SK-N-SH treated with all-trans-retinoic acid at 6 μM for 48 hours (cell line): Measurements from ENCODE around the gene RHBDF2.

ENCODE experiments used
- ATAC-seq: fragments of 200-7000 bp; cut with Tn5 transposase; 3 replicates; pipeline ENCODE4 v1.9.1; 2020; ENCODE audit warnings: mild to moderate bottlenecking, moderate library complexity
- ARNTL ChIP-seq: fragments of 450-650 bp; formaldehyde crosslinking; IDR thresholded peaks from 2 replicates; pipeline ENCODE4 v1.5.0; 2020; ENCODE audit warnings: low read depth, mild to moderate bottlenecking, moderate library complexity, borderline replicate concordance
- BACH2 ChIP-seq: fragments of 250-450 bp; sonication (Bioruptor Pico); IDR thresholded peaks from 2 replicates; pipeline ENCODE4 v1.9.0; 2021; ENCODE audit warnings: mild to moderate bottlenecking, borderline replicate concordance
- CSDC2 ChIP-seq: fragments of 250-450 bp; sonication (Bioruptor Pico); IDR thresholded peaks from 2 replicates; pipeline ENCODE4 v1.5.0; 2020; ENCODE audit warnings: mild to moderate bottlenecking, moderate library complexity
- CSRNP3 ChIP-seq: fragments of 250-450 bp; sonication (Bioruptor Pico); IDR thresholded peaks from 2 replicates; pipeline ENCODE4 v1.5.1; 2021; ENCODE audit warnings: mild to moderate bottlenecking, moderate library complexity
- ESRRG ChIP-seq: fragments of 250-450 bp; sonication (Bioruptor Pico); IDR thresholded peaks from 2 replicates; pipeline ENCODE4 v1.6.1; 2021; ENCODE audit warnings: mild to moderate bottlenecking
- ISL1 ChIP-seq: fragments of 250-450 bp; sonication (Bioruptor Pico); IDR thresholded peaks from 2 replicates; pipeline ENCODE4 v2.1.2; 2022; ENCODE audit warnings: mild to moderate bottlenecking, moderate library complexity
- OSR1 ChIP-seq: fragments of 250-450 bp; sonication (Bioruptor Pico); IDR thresholded peaks from 2 replicates; pipeline ENCODE4 v1.8.0; 2022; ENCODE audit warnings: moderate library complexity, mild to moderate bottlenecking, inconsistent platforms
- PATZ1 ChIP-seq: fragments of 250-450 bp; sonication (Bioruptor Pico); IDR thresholded peaks from 2 replicates; pipeline ENCODE4 v1.8.0; 2020; ENCODE audit warnings: mild to moderate bottlenecking, moderate library complexity, borderline replicate concordance
- POU6F1 ChIP-seq: fragments of 250-450 bp; sonication (Bioruptor Pico); IDR thresholded peaks from 2 replicates; pipeline ENCODE4 v1.8.0; 2021; ENCODE audit warnings: low read depth, mild to moderate bottlenecking, moderate library complexity, borderline replicate concordance
- RARB ChIP-seq: fragments of 250-450 bp; sonication (Bioruptor Pico); IDR thresholded peaks from 2 replicates; pipeline ENCODE4 v1.8.0; 2021; ENCODE audit warnings: mild to moderate bottlenecking, moderate library complexity
- SNAI2 ChIP-seq: fragments of 250-450 bp; sonication (Bioruptor Pico); IDR thresholded peaks from 2 replicates; pipeline ENCODE4 v1.5.0; 2020; ENCODE audit warnings: mild to moderate bottlenecking, moderate library complexity
- TCF4 ChIP-seq: fragments of 250-450 bp; sonication (Bioruptor Pico); IDR thresholded peaks from 2 replicates; pipeline ENCODE4 v1.8.0; 2021; ENCODE audit warnings: mild to moderate bottlenecking, moderate library complexity, borderline replicate concordance
- TOX ChIP-seq: fragments of 250-450 bp; sonication (Bioruptor Pico); IDR thresholded peaks from 2 replicates; pipeline ENCODE4 v1.8.0; 2021; ENCODE audit warnings: mild to moderate bottlenecking, moderate library complexity, borderline replicate concordance
- TSHZ2 ChIP-seq: fragments of 250-450 bp; sonication (Bioruptor Pico); IDR thresholded peaks from 2 replicates; pipeline ENCODE4 v1.5.0; 2020; ENCODE audit warnings: mild to moderate bottlenecking, moderate library complexity
- ZC3H10 ChIP-seq: fragments of 250-450 bp; sonication (Bioruptor Pico); IDR thresholded peaks from 2 replicates; pipeline ENCODE4 v1.5.1; 2021; ENCODE audit warnings: mild to moderate bottlenecking, moderate library complexity
- ZFP3 ChIP-seq: fragments of 250-450 bp; sonication (Bioruptor Pico); IDR thresholded peaks from 2 replicates; pipeline ENCODE4 v1.5.0; 2020; ENCODE audit warnings: mild to moderate bottlenecking, moderate library complexity
- ZFP30 ChIP-seq: fragments of 450-650 bp; formaldehyde crosslinking; IDR thresholded peaks from 2 replicates; pipeline ENCODE4 v1.5.0; 2022; ENCODE audit warnings: mild to moderate bottlenecking, moderate library complexity
- ZNF565 ChIP-seq: fragments of 450-650 bp; formaldehyde crosslinking; conservative IDR thresholded peaks from 2 replicates; pipeline ENCODE4 v1.5.0; 2020; ENCODE audit warnings: low read depth, mild to moderate bottlenecking, moderate library complexity
- ZNF70 ChIP-seq: fragments of 450-650 bp; formaldehyde crosslinking; IDR thresholded peaks from 2 replicates; pipeline ENCODE4 v1.5.0; 2020; ENCODE audit warnings: mild to moderate bottlenecking, moderate library complexity
- ZNF8 ChIP-seq: fragments of 450-650 bp; formaldehyde crosslinking; IDR thresholded peaks from 2 replicates; pipeline ENCODE4 v1.5.0; 2020; ENCODE audit warnings: mild to moderate bottlenecking, moderate library complexity

RHBDF2 gene

GRCh38 chr17:76478097-76478496 lies 23.1 kb downstream of the RHBDF2 start:
- ATAC-seq: no peak
- no peak for TF ChIP-seq POU6F1 (CRISPR knock-in tag)
- TF ChIP-seq TSHZ2 (CRISPR knock-in tag): no peak
- no peak for TF ChIP-seq TCF4
- TF ChIP-seq SNAI2: no peak
- no peak for TF ChIP-seq ZFP3 (CRISPR knock-in tag)

- TF ChIP-seq ARNTL (CRISPR knock-in tag) (no peak), ESRRG (no peak), CSDC2 (CRISPR knock-in tag) (no peak)
- no peak for ATAC-seq
Measured at GRCh38 chr17:76477576-76477975, 23.6 kb downstream of the RHBDF2 start.

- no peak for ATAC-seq
- TF ChIP-seq TCF4 (no peak), PATZ1 (CRISPR knock-in tag) (no peak), OSR1 (CRISPR knock-in tag) (no peak), TSHZ2 (CRISPR knock-in tag) (no peak), ZNF565 (no peak), ZNF8 (no peak), ZFP3 (CRISPR knock-in tag) (no peak)
Measured at GRCh38 chr17:76476736-76477135, 24.5 kb downstream of the RHBDF2 start.

- no peak for TF ChIP-seq ZC3H10 (CRISPR knock-in tag)
- no peak for TF ChIP-seq BACH2 (CRISPR knock-in tag)
- TF ChIP-seq PATZ1 (CRISPR knock-in tag): no peak
- TF ChIP-seq RARB (CRISPR knock-in tag): no peak
- TF ChIP-seq ZNF565: no peak
- no peak for TF ChIP-seq TSHZ2 (CRISPR knock-in tag)
- no peak for TF ChIP-seq SNAI2
- no peak for TF ChIP-seq ZFP3 (CRISPR knock-in tag)
- TF ChIP-seq TOX (CRISPR knock-in tag): no peak
- no peak for TF ChIP-seq ZNF8
- TF ChIP-seq OSR1 (CRISPR knock-in tag): no peak
- TF ChIP-seq CSRNP3 (CRISPR knock-in tag): no peak
- TF ChIP-seq TCF4: no peak
- TF ChIP-seq ISL1: no peak
- TF ChIP-seq ESRRG: no peak
- no peak for TF ChIP-seq ZFP30 (CRISPR knock-in tag)
- TF ChIP-seq ZNF70 (CRISPR knock-in tag): no peak
- ATAC-seq: no peak
Measured at GRCh38 chr17:76475302-76475701, 25.9 kb downstream of the RHBDF2 start.
